Small intestine (tissue), 16 donors: ENCODE data around the gene HMCN2. TPM values are rescaled to one million over a fixed set of nuclear protein-coding genes. Genes with fewer than 3 reads are reported as not detected.

Experiments
- DNase-seq, 2 donors: peaks; one replicate each; pipeline versions ENCODE4 v3.0.0 to v3.0.0-alpha.2; 2013
- FAIRE-seq: peaks from 2 replicates; lab custom pipeline; 2012; peaks lifted over from hg19 to GRCh38; lab: Jason Lieb, UNC
- H3K27ac ChIP-seq, 3 donors: one replicate each; pipeline ENCODE4 v1.5.1; 2013; ENCODE audit warnings: low read length in 2 of 3, mild to moderate bottlenecking in 2 of 3, control low read depth in 1 of 3, inconsistent platforms in 1 of 3, low read depth in 1 of 3, moderate library complexity in 1 of 3
- H3K27me3 ChIP-seq, 3 donors: one replicate each; pipeline ENCODE4 v1.6.1; 2013; ENCODE audit warnings: low read length in 3 of 3, inconsistent platforms in 1 of 3; ENCODE audit not compliant: control insufficient read depth in 3 of 3, insufficient read depth in 3 of 3
- H3K36me3 ChIP-seq, 3 donors: one replicate each; pipeline ENCODE4 v1.6.1; 2013; ENCODE audit warnings: low read length in 3 of 3, inconsistent platforms in 1 of 3, low read depth in 1 of 3, mild to moderate bottlenecking in 1 of 3, moderate library complexity in 1 of 3; ENCODE audit not compliant: control insufficient read depth in 3 of 3, insufficient read depth in 2 of 3
- H3K4me1 ChIP-seq, 3 donors: one replicate each; pipeline ENCODE4 v1.6.1; 2013; ENCODE audit warnings: low read length in 2 of 3, inconsistent platforms in 1 of 3, low read depth in 1 of 3, mild to moderate bottlenecking in 1 of 3, moderate library complexity in 1 of 3; ENCODE audit not compliant: control insufficient read depth in 3 of 3, insufficient read depth in 2 of 3
- H3K4me3 ChIP-seq, 3 donors: one replicate each; pipeline ENCODE4 v1.5.1; 2013; ENCODE audit warnings: low read length in 3 of 3, control low read depth in 1 of 3, inconsistent platforms in 1 of 3, low read depth in 1 of 3, mild to moderate bottlenecking in 1 of 3, moderate library complexity in 1 of 3
- H3K9me3 ChIP-seq, 2 donors: one replicate each; pipeline ENCODE4 v1.6.1; 2013; ENCODE audit warnings: low read depth in 1 of 2, low read length in 1 of 2; ENCODE audit not compliant: control insufficient read depth in 2 of 2, insufficient read depth in 1 of 2
- whole genome bisulfite sequencing, 3 donors: extraction: QIAGEN DNeasy Blood & Tissue Kit; methylation state at CpG; one replicate each; pipeline ENCODE4 v1.1.7; 2013; 5-methylcytosine and 5-hydroxymethylcytosine counted together
- long read RNA-seq, 10 donors: transcript quantifications; one replicate each; lab custom pipeline, GENCODE V29; 2026
- polyA plus RNA-seq, 4 donors: library from polyadenylated mRNA; stranded (reverse) in 3 of 4; unstranded in 1 of 4; fragments of 200-250 nt in 3 of 4; fragments of 120-200 nt in 1 of 4; gene quantifications; one replicate each; pipeline versions ENCODE4 v1.2.1 to v1.2.3, GENCODE V29; 2013
- donor health status: healthy with polysubstance abuse.
- donor health status: control.
- donor health status: control.
- donor health status: Bipolar disorder and iron deficiency.
- donor health status: healthy.

The HMCN2 gene
- 10 to 100 TPM in 2 of 4 donors, 1 to 10 TPM in 1, not detected in 1; 1.1 to 19.4 (median 10.6) TPM for polyA plus RNA-seq
- long read RNA-seq, donor 1, partial matches to known transcripts: 14 of 14 reads
- long read RNA-seq, donor 1, other reads (novel, unspliced or antisense): 0 of 14 reads
- long read RNA-seq, donor 2: 0 reads
- long read RNA-seq, donor 3: 0 reads
- long read RNA-seq, donor 4: 0 reads
- long read RNA-seq, donor 5: 0 reads
- long read RNA-seq, donor 6: 0 reads
- long read RNA-seq, donor 7: 0 reads
- long read RNA-seq, donor 8: 0 reads
- long read RNA-seq, donor 9: 0 reads
- long read RNA-seq, donor 10: 0 reads

GRCh38 chr9:130265431-130266235 is at the start of gene HMCN2:
Gene HMCN2, plus strand, starts transcription at chr9:130265760. Its CDS starts 119 bp downstream, at chr9:130265879.
- FAIRE-seq (no peak), DNase-seq (no peak)
- H3K36me3 ChIP-seq: no peaks in the 10 kb centered on the region
- peak within 1 kb of the TSS in 1 of 3 donors; percentile 57 for H3K27ac ChIP-seq
- WGBS, 3 donors: 2 to 5% (median 5%) methylated on average over 49 to 88 of the region's 89 CpGs
- H3K4me3 ChIP-seq: peak within 1 kb of the TSS in 1 of 3 donors; percentile 3
- H3K4me1 ChIP-seq: no peaks in the 10 kb centered on the region
- H3K9me3 ChIP-seq: no peaks in the 10 kb centered on the region
- peaks cover 7 to 76% (median 9%) of the 10 kb centered on the region in 3 donors for H3K27me3 ChIP-seq

DNA sequence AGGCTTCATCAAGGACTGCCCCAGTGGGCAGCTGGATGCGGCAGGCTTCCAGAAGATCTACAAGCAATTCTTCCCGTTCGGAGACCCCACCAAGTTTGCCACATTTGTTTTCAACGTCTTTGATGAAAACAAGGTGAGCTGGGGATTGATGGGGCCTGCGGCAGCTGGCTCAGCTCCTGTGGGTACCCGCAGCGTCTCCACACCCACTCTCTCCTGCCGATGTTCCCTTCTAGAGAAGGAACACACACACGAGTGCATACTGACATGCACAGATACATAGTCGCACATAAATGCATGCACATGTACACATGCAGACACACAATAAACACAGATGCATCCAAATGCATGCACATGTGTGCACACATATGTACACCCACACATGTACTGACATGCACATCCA is 47.7 kb upstream of the HMCN2 start:
- DNase-seq: no peak
- Histone ChIP-seq H3K4me1 (peaks cover 0 to 2% (median 0%) of the 10 kb centered on the region in 3 donors), H3K4me3 (no peak overlapping the region), H3K27ac (no peak overlapping the region), H3K9me3 (no peaks in the 10 kb centered on the region), H3K36me3 (peaks cover 0 to 5% (median 0%) of the 10 kb centered on the region in 3 donors), H3K27me3 (no peaks in the 10 kb centered on the region)
- WGBS, 3 donors: 88 to 93% (median 90%) methylated on average over 10 of the region's 10 CpGs
- FAIRE-seq: no peak

DNA sequence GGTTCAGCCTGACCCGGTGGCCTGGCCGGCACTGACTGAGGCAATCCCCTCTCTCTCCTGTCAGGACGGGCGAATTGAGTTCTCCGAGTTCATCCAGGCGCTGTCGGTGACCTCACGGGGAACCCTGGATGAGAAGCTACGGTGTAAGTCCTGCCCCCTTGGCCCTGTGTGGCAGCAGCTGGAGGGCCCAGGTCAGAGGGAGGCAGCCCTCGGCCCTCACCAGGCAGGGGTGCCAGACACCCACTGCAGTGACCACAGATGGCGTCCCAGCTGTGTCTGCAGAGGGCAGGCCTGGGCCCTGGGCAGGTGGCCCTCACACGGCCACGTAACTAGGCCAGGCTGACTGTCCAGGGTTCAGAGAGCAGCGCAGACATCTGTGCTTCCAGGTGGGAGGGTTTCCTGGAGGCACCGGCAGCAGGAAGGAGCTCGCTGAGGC is 45.9 kb upstream of the HMCN2 start:
- H3K4me1 ChIP-seq: peaks cover 0 to 2% (median 0%) of the 10 kb centered on the region in 3 donors
- FAIRE-seq (no peak), DNase-seq (no peak)
- WGBS, 3 donors: 56 to 74% (median 69%) methylated on average over 16 of the region's 16 CpGs
- H3K4me3 ChIP-seq: no peak overlapping the region
- no peaks in the 10 kb centered on the region for H3K27me3 ChIP-seq
- H3K36me3 ChIP-seq: peaks cover 0 to 5% (median 0%) of the 10 kb centered on the region in 3 donors
- no peaks in the 10 kb centered on the region for H3K9me3 ChIP-seq
- H3K27ac ChIP-seq: peak overlapping the region in 1 of 3 donors; percentile 18

- Histone ChIP-seq H3K27me3 (no peaks in the 10 kb centered on the region), H3K4me1 (peaks cover 0 to 2% (median 0%) of the 10 kb centered on the region in 3 donors), H3K9me3 (no peaks in the 10 kb centered on the region), H3K36me3 (peaks cover 0 to 7% (median 0%) of the 10 kb centered on the region in 3 donors), H3K4me3 (no peak overlapping the region), H3K27ac (peak overlapping the region in 1 of 3 donors; percentile 18)
- FAIRE-seq: no peak
- 53 to 75% (median 65%) methylated on average over 9 of the region's 9 CpGs for WGBS, 3 donors
- DNase-seq: peak in 1 of 2 donors; percentile 33
Measured at GRCh38 chr9:130220352-130220751, 45.2 kb upstream of the HMCN2 start.

DNA sequence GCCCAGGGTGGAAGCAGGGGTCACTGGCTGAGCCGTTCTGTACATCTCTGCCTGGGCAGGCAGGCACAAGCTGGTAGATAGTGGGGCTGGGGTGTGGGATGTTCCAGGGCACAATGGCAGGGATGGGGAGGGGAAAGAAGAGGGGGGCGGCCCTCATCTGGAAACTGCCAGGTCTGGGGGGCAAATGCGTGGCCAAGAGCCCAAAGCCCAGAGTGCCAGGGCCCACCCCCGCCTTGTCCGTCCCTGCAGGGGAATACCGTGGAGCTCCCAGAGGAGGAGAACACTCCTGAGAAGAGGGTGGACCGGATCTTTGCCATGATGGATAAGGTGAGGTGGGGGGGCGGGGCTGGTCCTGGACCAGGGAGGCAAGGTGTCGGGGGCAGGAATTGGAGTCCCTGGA is 42.7 kb upstream of the HMCN2 start:
- Histone ChIP-seq H3K27ac (no peak overlapping the region), H3K4me3 (no peak overlapping the region), H3K36me3 (peaks cover 0 to 20% (median 0%) of the 10 kb centered on the region in 3 donors), H3K4me1 (peaks cover 0 to 2% (median 0%) of the 10 kb centered on the region in 3 donors), H3K9me3 (peaks cover 0 to 8% of the 10 kb centered on the region in 2 donors), H3K27me3 (no peaks in the 10 kb centered on the region)
- FAIRE-seq (no peak), DNase-seq (no peak)
- 86 to 93% (median 91%) methylated on average over 8 to 9 of the region's 9 CpGs for whole genome bisulfite sequencing, 3 donors

- no peak for FAIRE-seq
Measured at GRCh38 chr9:130225071-130225470, 40.5 kb upstream of the HMCN2 start.

GRCh38 chr9:130225586-130225985 is 40.0 kb upstream of the HMCN2 start:
- Histone ChIP-seq H3K36me3 (peaks cover 0 to 19% (median 0%) of the 10 kb centered on the region in 3 donors), H3K4me1 (peaks cover 0 to 2% (median 0%) of the 10 kb centered on the region in 3 donors), H3K27ac (no peak overlapping the region), H3K4me3 (no peak overlapping the region), H3K9me3 (peaks cover 0 to 11% of the 10 kb centered on the region in 2 donors), H3K27me3 (no peaks in the 10 kb centered on the region)
- FAIRE-seq: no peak
- DNase-seq: no peak
- WGBS, 3 donors: 94 to 97% (median 96%) methylated on average over 20 of the region's 20 CpGs

More at GRCh38 chr9:130225071-130225470, 40.5 kb upstream of the HMCN2 start:
- no peak overlapping the region for H3K27ac ChIP-seq
- 84 to 96% (median 91%) methylated on average over 11 of the region's 11 CpGs for WGBS, 3 donors
- no peak for DNase-seq
- no peaks in the 10 kb centered on the region for H3K27me3 ChIP-seq
- H3K36me3 ChIP-seq: peaks cover 0 to 19% (median 0%) of the 10 kb centered on the region in 3 donors
- H3K4me3 ChIP-seq: no peak overlapping the region
- peaks cover 0 to 11% of the 10 kb centered on the region in 2 donors for H3K9me3 ChIP-seq
- H3K4me1 ChIP-seq: peaks cover 0 to 2% (median 0%) of the 10 kb centered on the region in 3 donors

- DNase-seq (no peak), FAIRE-seq (no peak)
- no peak overlapping the region for H3K27ac ChIP-seq
- peaks cover 0 to 11% of the 10 kb centered on the region in 2 donors for H3K9me3 ChIP-seq
- H3K4me1 ChIP-seq: no peaks in the 10 kb centered on the region
- no peaks in the 10 kb centered on the region for H3K27me3 ChIP-seq
- H3K4me3 ChIP-seq: no peak overlapping the region
- WGBS, 3 donors: 87 to 92% (median 88%) methylated on average over 12 of the region's 12 CpGs
- H3K36me3 ChIP-seq: peaks cover 0 to 19% (median 0%) of the 10 kb centered on the region in 3 donors
Measured at GRCh38 chr9:130226112-130226511, 39.4 kb upstream of the HMCN2 start.
